Measurements from ENCODE around the gene UAP1L1. TPM values are rescaled to one million over a fixed set of nuclear protein-coding genes. Genes with fewer than 3 reads are reported as not detected.

The UAP1L1 gene
- total and polyA plus RNA-seq, 2 of the 8 experiments (the other 6 are each of a cell fraction or from before 2014, with no cell fraction given): 2.0 to 5.4 TPM

DNA sequence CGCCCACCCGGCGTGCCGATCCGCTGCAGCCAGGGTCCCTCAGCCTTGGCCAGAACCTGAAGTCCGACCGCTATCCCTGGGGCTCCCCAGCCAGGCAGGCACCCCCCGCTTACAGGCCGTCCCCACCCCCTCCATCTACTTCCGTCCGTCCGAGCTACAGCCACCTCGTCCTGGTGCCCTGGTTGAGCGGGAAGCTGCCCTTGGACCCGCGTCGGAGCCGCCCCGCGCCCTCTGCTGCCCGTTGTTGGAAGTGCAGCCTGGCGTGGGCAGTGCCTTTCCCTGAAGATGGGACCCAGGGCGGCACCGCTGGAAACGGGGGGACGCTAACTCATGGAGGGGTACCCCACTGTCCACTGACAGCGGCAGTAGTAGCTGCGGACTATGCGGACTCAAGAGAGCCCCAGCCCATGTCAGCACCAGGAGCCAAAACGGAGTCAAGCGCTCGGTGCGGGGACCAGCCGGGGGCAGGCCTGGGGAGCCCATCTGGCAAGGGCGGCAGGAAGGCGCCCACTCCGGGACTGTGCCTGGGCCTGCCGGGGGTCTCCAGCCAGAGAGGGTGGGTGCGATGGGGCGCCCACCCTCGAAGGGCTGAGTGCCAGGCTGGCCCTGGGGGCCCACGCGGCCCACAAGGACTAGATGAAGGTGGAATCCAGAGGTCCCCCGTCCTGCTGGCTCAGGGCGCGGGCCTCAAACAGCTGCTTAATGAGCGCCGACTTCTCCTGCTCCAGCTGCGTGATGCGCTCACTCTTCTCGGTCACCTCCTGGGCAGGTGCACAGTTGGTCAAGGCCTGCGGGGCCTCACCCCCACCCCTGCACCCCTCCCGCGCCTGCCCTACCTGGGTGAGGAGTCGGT, 13.1 kb upstream of the UAP1L1 start (continued):
- no peak for TF ChIP-seq TAF7 (optimal IDR thresholded peaks at IDR 0.05; ENCODE audit: borderline replicate concordance, low read depth, low read length)
- no peak for TF ChIP-seq JUN (IDR thresholded peaks at IDR 0.05; ENCODE audit: low read depth, low read length)
- no peak for TF ChIP-seq KDM1A (IDR thresholded peaks at IDR 0.05; ENCODE audit: borderline replicate concordance, low read length)
- TF ChIP-seq PHF8 (conservative IDR thresholded peaks at IDR 0.05; ENCODE audit: low read depth, low read length): no peak
- no peak for TF ChIP-seq JUND (IDR thresholded peaks at IDR 0.05; ENCODE audit: low read length)
- no peak for TF ChIP-seq CHD1 (IDR thresholded peaks at IDR 0.05; ENCODE audit: low read depth, low read length)
- TF ChIP-seq ASH2L (IDR thresholded peaks at IDR 0.05; ENCODE audit: low read length): no peak
- TF ChIP-seq EGR1 (IDR thresholded peaks at IDR 0.05; ENCODE audit: borderline replicate concordance, low read depth, low read length): no peak
- no peak for TF ChIP-seq SIN3A (conservative IDR thresholded peaks at IDR 0.05 in 1 of 2, IDR thresholded peaks at IDR 0.05 in 1 of 2; ENCODE audit: low read depth in 1 of 2, low read length in 2 of 2)
- TF ChIP-seq GTF2F1 (IDR thresholded peaks at IDR 0.05; ENCODE audit: borderline replicate concordance, low read depth, low read length): no peak
